Stimulated activated CD4-positive, alpha-beta T cell treated with anti-CD3 and anti-CD28 coated beads, Interleukin-2, amount 100 ng/mL, for 4 hours (primary cell): ENCODE results near the gene SPRED2.
"Not testable (repeated sequence)": the region's sequence is repeated elsewhere in the genome, so short reads cannot be mapped to it uniquely, and the experiment has no call there.

Experiments used
- DNase-seq: peaks from one replicate; pipeline ENCODE4 v3.0.0-alpha.2; 2020; ENCODE audit warnings: low read depth

SPRED2 gene

DNA sequence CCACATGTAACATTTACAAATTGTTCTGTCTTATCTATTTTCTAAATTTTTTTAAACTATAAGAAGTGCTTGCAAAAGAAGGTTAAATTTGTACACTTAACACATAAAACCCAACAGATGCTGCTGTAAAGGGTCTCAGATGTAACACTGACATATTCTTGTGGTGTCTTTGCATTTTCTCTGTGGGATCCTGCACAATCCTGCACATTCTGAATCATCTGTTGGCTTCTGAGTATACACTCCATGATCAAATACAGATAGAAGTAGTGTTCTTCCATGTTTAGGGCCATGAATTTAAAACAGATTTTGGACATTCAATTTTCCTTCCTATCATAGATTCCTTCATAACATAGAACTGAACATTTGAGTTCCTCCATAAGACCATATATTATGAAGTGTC is 89.0 kb downstream of the SPRED2 start:
- DNase-seq, result no peak

GRCh38 chr2:65340898-65341681 is 91.3 kb downstream of the SPRED2 start:
- DNase-seq, result no peak

GRCh38 chr2:65339648-65340047 is 92.8 kb downstream of the SPRED2 start:
- no peak for DNase-seq

DNA sequence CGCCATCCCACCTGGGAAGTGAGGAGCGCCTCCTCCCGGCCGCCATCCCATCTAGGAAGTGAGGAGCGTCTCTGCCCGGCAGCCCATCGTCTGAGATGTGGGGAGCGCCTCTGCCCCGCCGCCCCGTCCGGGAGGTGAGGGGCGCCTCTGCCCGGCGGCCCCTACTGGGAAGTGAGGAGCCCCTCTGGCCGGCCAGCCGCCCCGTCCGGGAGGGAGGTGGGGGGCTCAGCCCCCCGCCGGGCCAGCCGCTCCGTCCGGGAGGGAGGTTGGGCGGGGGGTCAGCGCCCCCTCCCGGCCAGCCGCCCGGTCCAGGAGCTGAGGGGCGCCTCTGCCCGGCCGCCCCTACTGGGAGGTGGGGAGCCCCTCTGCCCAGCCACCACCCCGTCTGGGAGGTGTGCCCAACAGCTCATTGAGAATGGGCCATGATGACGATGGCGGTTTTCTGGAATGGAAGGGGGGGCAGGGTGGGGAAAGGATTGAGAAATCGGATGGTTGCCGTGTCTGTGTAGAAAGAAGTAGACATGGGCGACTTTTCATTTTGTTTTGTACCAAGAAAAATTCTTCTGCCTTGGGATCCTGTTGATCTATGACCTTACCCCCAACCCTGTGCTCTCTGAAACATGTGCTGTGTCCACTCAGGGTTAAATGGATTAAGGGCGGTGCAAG is 93.4 kb downstream of the SPRED2 start:
- DNase-seq, result not testable (repeated sequence)

DNA sequence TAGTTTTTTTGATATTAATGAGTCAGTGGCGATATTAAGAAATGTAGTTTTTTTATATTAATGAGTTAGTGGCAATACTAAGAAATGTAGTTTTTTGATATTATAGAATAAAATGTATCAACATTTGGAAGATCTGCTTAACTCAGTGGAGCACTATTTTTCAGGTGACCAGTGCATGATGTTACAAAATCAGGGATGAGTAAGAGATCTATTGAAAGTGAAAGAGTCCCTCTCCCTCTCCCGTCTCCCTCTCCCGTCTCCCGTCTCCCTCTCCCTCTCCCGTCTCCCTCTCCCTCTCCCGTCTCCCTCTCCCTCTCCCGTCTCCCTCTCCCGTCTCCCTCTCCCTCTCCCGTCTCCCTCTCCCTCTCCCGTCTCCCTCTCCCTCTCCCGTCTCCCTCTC is 94.5 kb downstream of the SPRED2 start:
- DNase-seq, result not testable (repeated sequence)

GRCh38 chr2:65334714-65335113 is 97.7 kb downstream of the SPRED2 start:
- DNase-seq, result no peak

GRCh38 chr2:65331336-65332025 is 100.9 kb downstream of the SPRED2 start:
- no peak for DNase-seq

GRCh38 chr2:65329525-65329924 is 102.9 kb downstream of the SPRED2 start:
- DNase-seq, result no peak

DNA sequence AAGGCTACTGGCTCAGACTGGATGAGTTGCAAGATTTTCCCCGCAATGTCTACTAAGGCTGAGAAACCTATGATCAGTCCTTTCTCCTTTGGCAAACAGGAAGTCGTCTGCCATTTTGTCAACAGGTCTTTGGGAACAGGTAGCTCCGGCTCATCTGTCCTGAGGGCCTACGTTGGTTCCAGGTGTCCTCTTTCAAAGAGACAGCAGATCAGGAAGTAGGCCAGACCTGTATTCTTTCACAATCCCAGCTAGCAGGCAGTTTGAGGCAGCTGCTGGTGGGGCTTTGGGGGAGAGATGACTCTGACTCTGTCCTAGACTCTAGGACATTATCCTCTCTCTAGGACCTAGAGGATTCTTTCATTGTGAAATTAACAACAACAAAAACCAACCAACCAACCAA is 106.1 kb downstream of the SPRED2 start:
- DNase-seq, result no peak

DNA sequence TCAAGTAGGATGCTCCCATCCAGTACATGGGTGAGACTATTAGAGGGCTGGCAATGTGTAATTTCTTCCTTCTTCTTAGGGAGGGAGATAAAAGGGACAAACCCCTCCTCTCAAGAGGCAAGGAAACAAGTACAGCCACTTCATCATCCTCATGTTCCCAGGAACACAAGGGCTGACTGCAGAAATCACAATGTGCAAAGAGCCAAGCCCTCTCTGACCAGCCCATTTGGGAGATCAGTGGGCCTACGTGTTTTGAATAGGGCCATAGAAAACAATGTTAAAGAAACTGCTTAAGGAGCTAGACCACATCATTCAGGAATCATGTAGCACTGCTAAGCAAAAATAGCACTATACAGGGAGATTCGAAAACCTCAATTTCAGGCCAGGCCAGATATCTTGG is 107.3 kb downstream of the SPRED2 start:
- DNase-seq, result no peak

DNA sequence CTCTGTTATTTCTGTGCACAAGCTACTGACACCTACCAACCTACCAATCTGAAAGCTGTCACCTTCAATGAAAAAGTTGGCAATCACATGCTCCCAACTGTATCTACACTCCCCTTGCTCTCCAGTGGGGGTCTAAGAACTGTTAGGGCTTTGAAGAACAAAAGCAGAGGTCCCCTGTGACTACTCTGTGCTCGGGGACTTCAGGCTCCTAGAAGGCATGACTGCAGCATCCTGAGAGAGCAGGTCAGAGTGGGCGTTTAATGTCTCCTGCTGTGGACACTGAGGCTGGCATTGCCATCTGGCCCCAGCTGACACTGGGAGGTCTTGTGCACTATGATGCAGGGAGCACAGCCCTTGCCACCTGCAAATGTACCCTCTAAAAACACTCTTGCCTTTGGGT is 111.5 kb downstream of the SPRED2 start:
- DNase-seq, result no peak

GRCh38 chr2:65320042-65320725 is 112.2 kb downstream of the SPRED2 start:
- no peak for DNase-seq

GRCh38 chr2:65319674-65320041 is 112.7 kb downstream of the SPRED2 start:
- no peak for DNase-seq

DNA sequence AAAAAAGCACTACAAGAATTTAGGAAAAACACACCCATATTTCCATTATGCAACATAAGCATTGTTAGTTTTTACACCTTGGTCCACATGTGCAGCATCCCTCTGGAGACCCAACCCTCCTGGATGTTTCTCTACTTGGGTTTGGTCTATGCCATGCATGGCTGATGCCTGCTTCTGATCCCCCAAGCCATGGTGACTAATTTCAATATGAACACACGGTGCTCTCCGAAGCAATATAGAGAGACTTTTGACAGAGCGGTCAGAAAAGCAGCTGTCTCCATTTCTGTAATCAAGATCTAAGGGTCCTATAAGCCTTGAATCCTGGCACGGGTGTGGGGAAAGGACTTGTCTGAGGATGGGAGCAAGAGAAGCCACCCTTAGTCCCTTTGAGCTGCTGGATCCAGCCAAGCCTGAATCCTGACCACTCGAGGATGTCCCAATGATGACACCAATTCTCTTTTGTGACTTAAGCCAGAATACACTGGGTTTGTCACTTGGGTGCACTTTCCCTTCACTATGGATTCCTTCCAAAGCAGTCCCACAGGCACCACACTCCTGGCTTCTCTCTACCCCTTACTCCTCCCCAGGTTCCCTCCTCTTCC is 113.2 kb downstream of the SPRED2 start:
- DNase-seq, result no peak

GRCh38 chr2:65317841-65318240 is 114.6 kb downstream of the SPRED2 start:
- no peak for DNase-seq

DNA sequence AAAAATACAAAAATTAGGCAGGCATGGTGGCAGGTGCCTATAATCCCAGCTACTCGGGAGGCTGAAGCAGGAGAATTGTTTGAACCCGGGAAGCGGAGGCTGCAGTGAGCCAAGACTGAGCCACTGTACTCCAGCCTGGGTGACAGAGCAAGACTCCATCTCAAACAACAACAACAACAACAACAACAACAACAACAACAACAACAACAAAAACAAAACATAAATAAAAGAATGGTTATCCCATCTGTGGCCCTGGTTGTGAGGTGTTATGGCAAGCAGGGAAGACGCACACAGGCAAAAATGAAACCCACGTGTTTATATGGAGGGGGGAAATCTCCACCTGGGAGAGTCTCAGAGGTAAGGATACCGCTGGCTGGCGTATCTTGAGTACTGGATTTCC is 115.0 kb downstream of the SPRED2 start:
- not testable (repeated sequence) for DNase-seq

- no peak for DNase-seq
Observed at GRCh38 chr2:65316072-65316471, 116.3 kb downstream of the SPRED2 start.

DNA sequence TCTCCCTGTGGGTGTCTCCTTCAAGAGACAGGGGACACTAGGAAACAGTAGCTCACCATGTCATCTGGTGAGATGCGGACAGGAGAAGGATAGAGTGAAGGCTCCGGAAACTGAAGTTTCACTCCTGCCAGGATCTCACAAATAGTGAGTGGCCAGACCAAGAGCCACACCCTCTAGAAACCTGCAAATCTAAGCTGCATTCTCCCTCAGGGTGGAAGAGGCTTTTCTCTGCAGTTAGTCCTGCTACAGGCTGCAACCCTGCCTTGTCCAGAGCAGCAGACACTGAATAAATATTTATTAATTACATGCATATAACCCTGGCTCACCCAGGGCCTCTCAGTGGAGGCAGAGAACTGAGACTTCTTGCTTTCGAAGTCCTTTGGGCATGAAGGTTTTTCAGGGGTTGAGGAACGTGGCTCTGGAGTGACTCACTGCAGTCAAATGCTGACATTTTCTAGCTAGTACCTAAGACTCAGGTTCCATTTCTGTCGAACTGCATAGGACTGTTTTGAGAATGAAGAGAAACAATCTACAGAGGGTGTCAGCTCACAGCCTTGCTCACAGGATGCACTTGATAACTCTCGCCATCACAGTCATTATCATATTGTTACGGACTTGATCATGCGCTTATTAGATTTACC is 117.5 kb downstream of the SPRED2 start:
- DNase-seq, result no peak

DNA sequence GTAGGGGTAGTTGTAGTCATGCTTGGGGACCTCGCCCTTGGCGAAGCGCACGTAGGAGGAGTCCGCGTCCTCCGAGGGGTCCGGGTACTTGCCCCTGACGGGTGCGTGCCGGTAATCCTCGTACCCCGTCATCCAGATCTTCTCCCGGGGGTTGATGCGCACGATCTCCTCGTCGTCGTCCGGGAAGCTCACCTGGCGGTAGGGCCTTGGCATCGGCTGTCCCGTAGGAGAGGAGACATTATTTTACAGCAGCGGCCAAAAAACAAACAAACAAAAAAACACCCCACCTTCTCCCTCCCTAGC is 118.5 kb downstream of the SPRED2 start:
- DNase-seq, result no peak

DNA sequence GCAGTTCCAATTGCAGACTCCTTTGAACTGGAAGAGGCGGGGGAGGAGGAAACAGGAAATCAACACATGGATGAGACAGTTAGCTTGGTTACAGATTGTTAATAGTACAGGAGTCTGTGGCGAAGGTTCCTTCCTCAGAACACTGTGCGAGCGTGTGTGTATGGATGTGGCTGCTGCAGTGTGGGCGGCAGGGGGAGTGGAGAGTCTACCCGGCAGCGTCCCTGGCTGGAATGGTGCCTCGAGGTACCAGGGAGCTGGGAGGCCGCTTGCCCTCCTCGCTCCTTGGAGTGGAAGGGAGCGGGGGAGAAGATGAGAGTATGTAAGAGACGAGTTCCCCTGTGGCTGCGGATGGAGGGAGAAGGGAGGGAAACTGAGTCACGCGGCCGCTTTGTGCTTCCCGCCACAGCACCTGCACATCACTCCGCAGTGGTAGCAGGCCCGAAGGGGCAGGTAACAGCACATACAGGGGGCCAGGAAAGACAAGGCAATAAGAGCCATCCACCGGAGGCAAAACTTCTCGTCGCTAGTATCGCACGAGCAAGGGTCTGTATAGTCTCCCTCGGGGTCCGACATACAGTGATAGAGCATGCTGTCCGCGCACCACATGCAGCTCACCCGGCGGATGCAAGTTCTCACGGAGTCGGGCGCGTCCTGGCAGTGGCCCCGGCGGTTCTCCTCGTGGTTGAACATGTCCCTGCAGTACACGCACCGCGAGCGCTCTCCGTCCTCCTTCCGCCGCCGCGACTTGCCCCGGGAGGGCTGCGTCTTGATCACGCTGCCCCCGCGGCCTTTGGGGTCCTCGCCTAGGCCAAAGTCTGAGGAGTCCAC is 119.1 kb downstream of the SPRED2 start:
- no peak for DNase-seq

GRCh38 chr2:65311596-65311995 is 120.8 kb downstream of the SPRED2 start:
- no peak for DNase-seq
